ENCODE data around the gene MAK.
"Not testable (repeated sequence)": the region's sequence is repeated elsewhere in the genome, so short reads cannot be mapped to it uniquely, and the experiment has no call there.

Gene MAK

DNA sequence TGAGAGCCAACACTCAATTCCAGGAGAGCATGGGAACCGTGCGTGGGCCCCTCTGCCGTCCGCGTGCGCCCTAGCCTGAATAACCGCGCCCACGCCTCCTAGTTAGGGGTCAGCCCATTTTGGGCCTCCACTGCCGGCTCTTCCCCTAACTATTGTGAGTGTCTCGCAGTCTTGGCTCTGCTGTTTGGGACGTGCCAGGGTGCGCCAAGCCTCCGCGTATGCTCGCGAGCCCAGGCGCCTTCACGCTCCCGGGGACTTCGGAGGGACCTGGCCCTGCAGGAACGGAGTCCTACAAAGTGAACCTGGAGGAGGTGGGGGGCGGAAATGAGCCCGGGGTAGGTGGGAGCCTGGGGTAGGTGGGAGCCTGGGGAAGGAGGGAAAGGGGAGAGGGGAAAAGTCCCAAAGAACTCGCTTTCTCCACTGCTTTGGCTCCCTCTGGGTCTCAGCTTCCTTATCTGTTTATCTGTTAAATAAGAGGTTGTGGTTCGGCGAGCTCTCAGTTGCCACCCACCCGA is 44.4 kb upstream of the MAK start:
- Mint-ChIP-seq H3K36me3 (ENCODE audit: low read depth) (no peaks in the 10 kb centered on the region), H3K4me3 (peak overlapping the region; percentile 54), H3K27ac (no peak overlapping the region), H3K9me3 (peaks cover 12% of the 10 kb centered on the region), H3K4me1 (peaks cover 4% of the 10 kb centered on the region), H3K27me3 (ENCODE audit: low read depth, poor library complexity) (peaks cover 99% of the 10 kb centered on the region)
- DNase-seq, result peak; percentile 24
- TF ChIP-seq, protein P1, sequence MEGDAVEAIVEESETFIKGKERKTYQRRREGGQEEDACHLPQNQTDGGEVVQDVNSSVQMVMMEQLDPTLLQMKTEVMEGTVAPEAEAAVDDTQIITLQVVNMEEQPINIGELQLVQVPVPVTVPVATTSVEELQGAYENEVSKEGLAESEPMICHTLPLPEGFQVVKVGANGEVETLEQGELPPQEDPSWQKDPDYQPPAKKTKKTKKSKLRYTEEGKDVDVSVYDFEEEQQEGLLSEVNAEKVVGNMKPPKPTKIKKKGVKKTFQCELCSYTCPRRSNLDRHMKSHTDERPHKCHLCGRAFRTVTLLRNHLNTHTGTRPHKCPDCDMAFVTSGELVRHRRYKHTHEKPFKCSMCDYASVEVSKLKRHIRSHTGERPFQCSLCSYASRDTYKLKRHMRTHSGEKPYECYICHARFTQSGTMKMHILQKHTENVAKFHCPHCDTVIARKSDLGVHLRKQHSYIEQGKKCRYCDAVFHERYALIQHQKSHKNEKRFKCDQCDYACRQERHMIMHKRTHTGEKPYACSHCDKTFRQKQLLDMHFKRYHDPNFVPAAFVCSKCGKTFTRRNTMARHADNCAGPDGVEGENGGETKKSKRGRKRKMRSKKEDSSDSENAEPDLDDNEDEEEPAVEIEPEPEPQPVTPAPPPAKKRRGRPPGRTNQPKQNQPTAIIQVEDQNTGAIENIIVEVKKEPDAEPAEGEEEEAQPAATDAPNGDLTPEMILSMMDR (IDR thresholded peaks at IDR 0.05), result no peak

GRCh38 chr6:10882253-10882630 is 43.9 kb upstream of the MAK start:
- H3K4me3 Mint-ChIP-seq, result peak overlapping the region; percentile 54
- peaks cover 99% of the 10 kb centered on the region for H3K27me3 Mint-ChIP-seq (ENCODE audit: low read depth, poor library complexity)
- H3K27ac Mint-ChIP-seq; H3K36me3 Mint-ChIP-seq (ENCODE audit: low read depth); DNase-seq; H3K4me1 Mint-ChIP-seq: not testable (repeated sequence)
- peaks cover 12% of the 10 kb centered on the region for H3K9me3 Mint-ChIP-seq

GRCh38 chr6:10880366-10880765 is 42.0 kb upstream of the MAK start:
- TF ChIP-seq, protein P1 (IDR thresholded peaks at IDR 0.05), result no peak
- H3K27me3 Mint-ChIP-seq (ENCODE audit: low read depth, poor library complexity), result peaks cover 88% of the 10 kb centered on the region
- H3K4me3 Mint-ChIP-seq, result no peak overlapping the region
- H3K9me3 Mint-ChIP-seq, result peaks cover 12% of the 10 kb centered on the region
- H3K27ac Mint-ChIP-seq, result no peak overlapping the region
- H3K36me3 Mint-ChIP-seq (ENCODE audit: low read depth), result no peaks in the 10 kb centered on the region
- no peaks in the 10 kb centered on the region for H3K4me1 Mint-ChIP-seq
- DNase-seq, result no peak

DNA sequence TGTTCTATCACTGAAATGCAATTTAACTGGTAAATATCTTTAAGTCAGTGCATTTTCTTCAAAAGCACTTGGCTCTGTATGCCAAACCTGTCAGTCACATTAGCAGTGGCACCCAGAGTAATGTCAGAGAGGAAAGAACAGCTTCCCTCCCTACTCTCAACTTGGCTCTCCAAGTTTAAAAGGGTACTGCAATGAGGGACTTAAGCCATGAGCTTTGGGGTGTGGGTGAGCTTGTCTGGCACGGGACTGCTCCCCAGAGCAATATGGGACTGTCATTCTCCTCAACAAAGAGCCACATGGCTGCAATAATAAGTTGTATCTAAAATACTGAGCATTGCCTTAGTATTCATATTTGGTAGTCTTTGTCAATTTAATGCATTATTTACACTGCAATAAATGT is 39.5 kb upstream of the MAK start:
- TF ChIP-seq, protein P1 (IDR thresholded peaks at IDR 0.05), result no peak
- H3K36me3 Mint-ChIP-seq (ENCODE audit: low read depth), result no peaks in the 10 kb centered on the region
- no peak for DNase-seq
- H3K27ac Mint-ChIP-seq, result no peak overlapping the region
- H3K4me3 Mint-ChIP-seq, result no peak overlapping the region
- peaks cover 8% of the 10 kb centered on the region for H3K9me3 Mint-ChIP-seq
- H3K4me1 Mint-ChIP-seq, result no peaks in the 10 kb centered on the region
- H3K27me3 Mint-ChIP-seq (ENCODE audit: low read depth, poor library complexity), result peaks cover 76% of the 10 kb centered on the region

- TF ChIP-seq, protein P1 (IDR thresholded peaks at IDR 0.05), result no peak
- DNase-seq, result no peak
- H3K9me3 Mint-ChIP-seq, result peaks cover 5% of the 10 kb centered on the region
- H3K27me3 Mint-ChIP-seq (ENCODE audit: low read depth, poor library complexity), result peaks cover 68% of the 10 kb centered on the region
- H3K36me3 Mint-ChIP-seq (ENCODE audit: low read depth), result no peaks in the 10 kb centered on the region
- no peaks in the 10 kb centered on the region for H3K4me1 Mint-ChIP-seq
- no peak overlapping the region for H3K4me3 Mint-ChIP-seq
- no peak overlapping the region for H3K27ac Mint-ChIP-seq
These were observed 38.7 kb upstream of the MAK start for GRCh38 chr6:10877012-10877411.

- Mint-ChIP-seq H3K27me3 (ENCODE audit: low read depth, poor library complexity) (peaks cover 48% of the 10 kb centered on the region), H3K9me3 (no peaks in the 10 kb centered on the region), H3K36me3 (ENCODE audit: low read depth) (no peaks in the 10 kb centered on the region), H3K4me1 (no peaks in the 10 kb centered on the region), H3K4me3 (no peak overlapping the region), H3K27ac (no peak overlapping the region)
- TF ChIP-seq, protein P1 (IDR thresholded peaks at IDR 0.05), result no peak
- no peak for DNase-seq
These were observed 36.7 kb upstream of the MAK start for GRCh38 chr6:10875026-10875425.
